Measurements from ENCODE around the gene FANCI. TPM values are rescaled to one million over a fixed set of nuclear protein-coding genes. Genes with fewer than 3 reads are reported as not detected.
A peak's percentile ranks its signal among the peaks of the same experiment; 100 is the strongest.

FANCI gene
- total and polyA plus RNA-seq, 2 experiments from 2014 or later, result 63.6 to 66.8 TPM

- H3K79me2 ChIP-seq (replicated peaks; ENCODE audit: insufficient read depth), result no peaks in the 10 kb centered on the region
- no peaks in the 10 kb centered on the region for H3K4me1 ChIP-seq (ENCODE audit: insufficient read depth)
- peaks cover 38% of the 10 kb centered on the region for H3K27me3 ChIP-seq (ENCODE audit: insufficient read depth)
- H3K27ac ChIP-seq (ENCODE audit: low read depth), result no peak overlapping the region
- H3K4me3 ChIP-seq, result no peak overlapping the region
- no peak for DNase-seq (ENCODE audit: low spot score)
- H3K4me2 ChIP-seq, result no peak overlapping the region
- no peaks in the 10 kb centered on the region; the same call in 1 of the 2 replicates for H4K20me1 ChIP-seq (replicated peaks; ENCODE audit: insufficient read depth)
- Mint-ChIP-seq H3K4me1 (no peaks in the 10 kb centered on the region; the same call in 1 of the 3 replicates), H3K36me3 (ENCODE audit: low read depth) (no peaks in the 10 kb centered on the region), H3K4me3 (no peak overlapping the region), H3K27ac (no peak overlapping the region), H3K9me3 (no peaks in the 10 kb centered on the region), H3K27me3 (ENCODE audit: insufficient read depth, low read depth, poor library complexity) (peaks cover 29% of the 10 kb centered on the region)
- ATAC-seq, result peak; percentile 32
- H3K9me2 ChIP-seq (ENCODE audit: insufficient read depth), result no peaks in the 10 kb centered on the region
- no peak overlapping the region for H2AFZ ChIP-seq
- no peaks in the 10 kb centered on the region for H3K36me3 ChIP-seq (ENCODE audit: insufficient read depth)
- TF ChIP-seq STAT1 (IDR thresholded peaks at IDR 0.05; ENCODE audit: unreplicated experiment) (no peak), ZNF462 (CRISPR knock-in tag; IDR thresholded peaks at IDR 0.05) (no peak), REST (IDR thresholded peaks at IDR 0.05; ENCODE audit: unreplicated experiment) (no peak), EZH2 (IDR thresholded peaks at IDR 0.05; ENCODE audit: low read depth, unreplicated experiment) (no peak), JUNB (IDR thresholded peaks at IDR 0.05; ENCODE audit: unreplicated experiment) (no peak), CTCF (conservative IDR thresholded peaks at IDR 0.05; ENCODE audit: low read depth in 2 of 2) (no peak), EZH2phosphoT487 (IDR thresholded peaks at IDR 0.05; ENCODE audit: unreplicated experiment) (no peak), CREB1 (CRISPR knock-in tag; IDR thresholded peaks at IDR 0.05; ENCODE audit: low read depth) (no peak), ZNF114 (CRISPR knock-in tag; IDR thresholded peaks at IDR 0.05) (no peak), NANOG (IDR thresholded peaks at IDR 0.05; ENCODE audit: borderline replicate concordance) (no peak), ZNF331 (CRISPR knock-in tag; IDR thresholded peaks at IDR 0.05; ENCODE audit: low read depth) (no peak)
- H3F3A ChIP-seq (replicated peaks; ENCODE audit: low read depth), result no peaks in the 10 kb centered on the region
Measured at GRCh38 chr15:89352476-89352875, 108.7 kb downstream of the FANCI start.

Measured in GM23338 (cell line).